MM.1S (cell line): ENCODE results near the gene CHSY3.

Experiments
- DNase-seq: peaks from one replicate; pipeline ENCODE4 v3.0.0-alpha.2; 2015
- H2AFZ ChIP-seq: fragments of 300-600 bp; sonication (generic); 2 replicates; pipeline ENCODE4 v1.6.0; 2016; ENCODE audit warnings: antibody characterized with exemption, low read length
- H3F3A ChIP-seq: fragments of 300-600 bp; sonication (generic); 2 replicates; pipeline ENCODE4 v1.6.1; 2016; ENCODE audit warnings: mild to moderate bottlenecking, antibody characterized with exemption, low read length, moderate library complexity, mixed read lengths; ENCODE audit not compliant: insufficient read depth
- H3K27ac ChIP-seq: fragments of 300-600 bp; sonication (generic); 2 replicates; pipeline ENCODE4 v1.5.1; 2016; ENCODE audit warnings: mild to moderate bottlenecking, low read length
- H3K27me3 ChIP-seq: fragments of 300-600 bp; sonication (generic); replicated peaks from 2 replicates; pipeline ENCODE4 v1.6.0; 2016; ENCODE audit warnings: low read length; ENCODE audit not compliant: insufficient read depth
- H3K36me3 ChIP-seq: fragments of 300-600 bp; sonication (generic); replicated peaks from 2 replicates; pipeline ENCODE4 v1.6.1; 2016; ENCODE audit warnings: mild to moderate bottlenecking, low read length, mixed read lengths; ENCODE audit not compliant: insufficient read depth
- H3K4me1 ChIP-seq: fragments of 300-600 bp; sonication (generic); 2 replicates; pipeline ENCODE4 v1.6.1; 2016; ENCODE audit warnings: low read length, mixed read lengths
- H3K4me2 ChIP-seq: fragments of 300-600 bp; sonication (generic); 2 replicates; pipeline ENCODE4 v1.6.0; 2016; ENCODE audit warnings: low read depth, low read length
- H3K4me3 ChIP-seq: fragments of 300-600 bp; sonication (generic); 2 replicates; pipeline ENCODE4 v1.5.1; 2016; ENCODE audit warnings: low read length, mixed read lengths
- H3K79me2 ChIP-seq: fragments of 300-600 bp; sonication (generic); 2 replicates; pipeline ENCODE4 v1.6.1; 2016; ENCODE audit warnings: mixed run types, low read length, mixed read lengths
- H3K9ac ChIP-seq: fragments of 300-600 bp; sonication (generic); 2 replicates; pipeline ENCODE4 v1.6.1; 2016; ENCODE audit warnings: low read length, mixed read lengths
- H3K9me2 ChIP-seq: fragments of 300-600 bp; sonication (generic); replicated peaks from 2 replicates; pipeline ENCODE4 v1.6.1; 2016; ENCODE audit warnings: mild to moderate bottlenecking, low read length, mixed read lengths; ENCODE audit not compliant: insufficient read depth
- H3K9me3 ChIP-seq: fragments of 300-600 bp; sonication (generic); replicated peaks from 2 replicates; pipeline ENCODE4 v1.6.1; 2016; ENCODE audit warnings: mild to moderate bottlenecking, low read length, mixed read lengths; ENCODE audit not compliant: insufficient read depth
- H4K20me1 ChIP-seq: fragments of 300-600 bp; sonication (generic); 2 replicates; pipeline ENCODE4 v1.6.1; 2016; ENCODE audit warnings: mild to moderate bottlenecking, low read length, moderate library complexity, mixed read lengths; ENCODE audit not compliant: insufficient read depth
- CTCF ChIP-seq: fragments of 300-600 bp; sonication (generic); IDR thresholded peaks from 2 replicates; pipeline ENCODE4 v1.5.1; 2016; ENCODE audit warnings: antibody characterized with exemption, low read length, mixed read lengths
- EZH2 ChIP-seq: fragments of 300-600 bp; sonication (generic); optimal IDR thresholded peaks from 2 replicates; pipeline ENCODE3; 2017; ENCODE audit warnings: low read depth, mild to moderate bottlenecking, antibody characterized with exemption, low read length, mixed read lengths
- EZH2phosphoT487 ChIP-seq: fragments of 300-600 bp; sonication (generic); IDR thresholded peaks from 2 replicates; pipeline ENCODE4 v1.6.1; 2018; ENCODE audit warnings: antibody characterized with exemption, low read length

The CHSY3 gene

GRCh38 chr5:129884322-129884721, 19.9 kb upstream of the CHSY3 start:
- Histone ChIP-seq H3K9me3 (no peaks in the 10 kb centered on the region), H3K4me3 (no peak overlapping the region), H3K9me2 (no peaks in the 10 kb centered on the region; the same call in 1 of the 2 replicates), H3K4me2 (no peak overlapping the region), H3K36me3 (no peaks in the 10 kb centered on the region), H3K27ac (no peak overlapping the region), H3K79me2 (no peaks in the 10 kb centered on the region), H3K9ac (no peak overlapping the region), H3K4me1 (no peaks in the 10 kb centered on the region), H3K27me3 (no peaks in the 10 kb centered on the region), H4K20me1 (no peaks in the 10 kb centered on the region), H3F3A (no peaks in the 10 kb centered on the region), H2AFZ (no peak overlapping the region)
- TF ChIP-seq EZH2 (no peak), CTCF (no peak), EZH2phosphoT487 (no peak)
- DNase-seq = no peak

GRCh38 chr5:129899454-129899853, 4.8 kb upstream of the CHSY3 start:
- Histone ChIP-seq H3K4me2 (no peak overlapping the region), H3K4me3 (no peak overlapping the region), H3K36me3 (no peaks in the 10 kb centered on the region), H2AFZ (no peak overlapping the region), H3K9ac (no peak overlapping the region), H3K79me2 (no peaks in the 10 kb centered on the region), H3F3A (no peaks in the 10 kb centered on the region), H3K4me1 (no peaks in the 10 kb centered on the region), H4K20me1 (no peaks in the 10 kb centered on the region), H3K27ac (no peak overlapping the region), H3K27me3 (no peaks in the 10 kb centered on the region), H3K9me2 (no peaks in the 10 kb centered on the region), H3K9me3 (no peaks in the 10 kb centered on the region)
- no peak for TF ChIP-seq EZH2
- TF ChIP-seq EZH2phosphoT487 = no peak
- peak; percentile 40 for TF ChIP-seq CTCF
- DNase-seq = peak; percentile 31

GRCh38 chr5:129902816-129903215, 1.4 kb upstream of the CHSY3 start:
- TF ChIP-seq CTCF = no peak
- no peak for TF ChIP-seq EZH2
- TF ChIP-seq EZH2phosphoT487 = no peak
- DNase-seq = no peak
- H3K9me2 ChIP-seq = no peaks in the 10 kb centered on the region
- H3F3A ChIP-seq = no peaks in the 10 kb centered on the region
- H3K9me3 ChIP-seq = no peaks in the 10 kb centered on the region
- H3K27ac ChIP-seq = no peak overlapping the region
- H4K20me1 ChIP-seq = no peaks in the 10 kb centered on the region
- no peak overlapping the region for H3K4me2 ChIP-seq
- H3K9ac ChIP-seq = no peak overlapping the region
- no peaks in the 10 kb centered on the region for H3K4me1 ChIP-seq
- no peak overlapping the region for H3K4me3 ChIP-seq
- no peak overlapping the region for H2AFZ ChIP-seq
- H3K36me3 ChIP-seq = no peaks in the 10 kb centered on the region
- no peaks in the 10 kb centered on the region for H3K27me3 ChIP-seq
- H3K79me2 ChIP-seq = no peaks in the 10 kb centered on the region
